Endothelial cell of umbilical vein (primary cell): ENCODE measurements around the gene C1QB. TPM values are rescaled to one million over a fixed set of nuclear protein-coding genes. Genes with fewer than 3 reads are reported as not detected.

Experiments used
- BruUV-seq: library from RNA; stranded (reverse); fragments of 400-500 nt; replicated peaks from 2 replicates; lab custom pipeline; 2021; lab: Mats Ljungman, UMichigan
- CTCF ChIA-PET: fragments of 300-600, 350-600 bp; sonication (Branson Sonifier 250); formaldehyde crosslinking; loops from one replicate; lab custom pipeline; 2021; ENCODE audit warnings: antibody characterized with exemption, inconsistent platforms; lab: Charles Lee
- POLR2A ChIA-PET: fragments of 300-600, 350-600 bp; sonication (Branson Sonifier 250); formaldehyde crosslinking; loops from one replicate; lab custom pipeline; 2021; ENCODE audit warnings: antibody characterized with exemption, inconsistent platforms; lab: Charles Lee
- DNase-seq: peaks from one replicate; pipeline ENCODE4 v3.0.0-alpha.2; 2011; ENCODE audit warnings: low read depth, low spot score
- FAIRE-seq: peaks from 2 replicates; lab custom pipeline; 2011; peaks lifted over from hg19 to GRCh38; lab: Jason Lieb, UNC
- H2AFZ ChIP-seq: 2 replicates; pipeline ENCODE4 v1.6.0; 2012; ENCODE audit warnings: low read depth, low read length, control low read depth, inconsistent platforms
- H3K27ac ChIP-seq: 2 replicates; pipeline ENCODE4 v1.5.1; 2011; ENCODE audit warnings: low read depth, mild to moderate bottlenecking, control low read depth, low read length, moderate library complexity; ENCODE audit not compliant: insufficient read depth
- H3K27me3 ChIP-seq, 2 experiments: 2 replicates each; pipeline versions ENCODE4 v1.6.0 to v1.6.1; 2011; ENCODE audit warnings: low read length in 2 of 2, mixed read lengths in 1 of 2; ENCODE audit not compliant: control insufficient read depth in 2 of 2, insufficient read depth in 2 of 2
- H3K36me3 ChIP-seq, 2 experiments: 2 replicates in 1 of 2; 3 replicates in 1 of 2; pipeline ENCODE4 v1.5.1; 2011; ENCODE audit warnings: low read length in 2 of 2, mild to moderate bottlenecking in 1 of 2, moderate library complexity in 1 of 2; ENCODE audit not compliant: control insufficient read depth in 2 of 2, insufficient read depth in 2 of 2; ENCODE audit errors: extremely low read depth in 1 of 2
- H3K4me1 ChIP-seq: 3 replicates; pipeline ENCODE4 v1.5.1; 2011; ENCODE audit warnings: mild to moderate bottlenecking, low read length; ENCODE audit not compliant: control insufficient read depth, insufficient read depth; ENCODE audit errors: extremely low read depth
- H3K4me2 ChIP-seq: 2 replicates; pipeline ENCODE4 v1.6.1; 2011; ENCODE audit warnings: low read length, control low read depth, mixed read lengths; ENCODE audit not compliant: insufficient read depth
- H3K4me3 ChIP-seq, 3 experiments: fragments of 200-600 bp in 1 of 3; sonication (generic), shearing (Covaris generic) in 1 of 3; replicated peaks in 1 of 3; 2 replicates each; pipeline ENCODE4 v1.5.1; 2011 to 2016; ENCODE audit warnings: control low read depth in 3 of 3, low read length in 3 of 3, mild to moderate bottlenecking in 2 of 3, inconsistent platforms in 1 of 3, low read depth in 1 of 3, moderate library complexity in 1 of 3; ENCODE audit not compliant: insufficient read depth in 1 of 3
- H3K79me2 ChIP-seq: 2 replicates; pipeline ENCODE4 v1.6.0; 2012; ENCODE audit warnings: low read length, inconsistent platforms; ENCODE audit not compliant: control insufficient read depth, insufficient read depth
- H3K9ac ChIP-seq: replicated peaks from 2 replicates; pipeline ENCODE3; 2011; ENCODE audit warnings: low read length, control low read depth; ENCODE audit not compliant: insufficient read depth; ENCODE audit errors: extremely low read depth
- H3K9me1 ChIP-seq: replicated peaks from 3 replicates; pipeline ENCODE4 v1.6.0; 2011; ENCODE audit warnings: mild to moderate bottlenecking, low read length; ENCODE audit not compliant: control insufficient read depth, insufficient read depth; ENCODE audit errors: extremely low read depth
- H3K9me3 ChIP-seq: replicated peaks from 2 replicates; pipeline ENCODE4 v1.5.1; 2012; ENCODE audit warnings: low read length, inconsistent platforms; ENCODE audit not compliant: control insufficient read depth, insufficient read depth
- H4K20me1 ChIP-seq: replicated peaks from 2 replicates; pipeline ENCODE3; 2011; ENCODE audit warnings: mild to moderate bottlenecking, low read length; ENCODE audit not compliant: control insufficient read depth, insufficient read depth; ENCODE audit errors: extremely low read depth
- FOS ChIP-seq: IDR thresholded peaks from 2 replicates; pipeline ENCODE4 v1.6.1; 2011; ENCODE audit warnings: mild to moderate bottlenecking, low read length, moderate library complexity, borderline replicate concordance; ENCODE audit not compliant: insufficient read depth
- GATA2 ChIP-seq: IDR thresholded peaks from 2 replicates; pipeline ENCODE4 v1.7.0; 2011; ENCODE audit warnings: low read depth, mild to moderate bottlenecking, moderate library complexity, mixed read lengths, low read length; ENCODE audit not compliant: insufficient read length, insufficient read depth
- JUN ChIP-seq: IDR thresholded peaks from 2 replicates; pipeline ENCODE4 v1.6.1; 2011; ENCODE audit warnings: borderline replicate concordance, low read depth; ENCODE audit not compliant: insufficient read length, insufficient read depth
- MYC ChIP-seq: IDR thresholded peaks from one replicate; pipeline ENCODE4 v1.6.1; 2011; ENCODE audit warnings: mild to moderate bottlenecking, low read depth, low read length
- POLR2A ChIP-seq: IDR thresholded peaks from 2 replicates; pipeline ENCODE4 v1.6.1; 2012; ENCODE audit warnings: low read depth, mild to moderate bottlenecking, control low read depth, low read length
- POLR2AphosphoS5 ChIP-seq: IDR thresholded peaks from 2 replicates; pipeline ENCODE4 v1.6.1; 2012; ENCODE audit warnings: low read depth, mild to moderate bottlenecking, control low read depth, low read length, moderate library complexity; ENCODE audit not compliant: insufficient read depth
- dilution Hi-C: fragments of 300-500 bp; cut with MboI; formaldehyde crosslinking; loops from one replicate; pipeline ENCODE4 v1.15.0; 2019; ENCODE audit warnings: low sequenced_read_pairs; ENCODE audit not compliant: extremely low pct_ligation_motif_present
- intact Hi-C: fragments of 100-400 bp; cut with micrococcal nuclease; formaldehyde crosslinking; loops from one replicate; pipeline ENCODE4 v1.10.0; 2022
- polyA plus RNA-seq, 4 experiments: library from polyadenylated mRNA; depleted of rRNA in 3 of 4; stranded (reverse) in 3 of 4; unstranded in 1 of 4; fragments of >200 nt; gene quantifications; 2 replicates each; pipeline versions ENCODE4 v1.2.1 to v1.2.3, GENCODE V29; 2011 to 2012; ENCODE audit warnings: missing spikeins in 1 of 4
- total RNA-seq: library from RNA; stranded (reverse); gene quantifications from 2 replicates; pipeline ENCODE4 v1.2.3, GENCODE V29; 2021
- TF ChIP-seq, protein P1 (sequence below), 2 donors: IDR thresholded peaks; 1 replicate in 1 of 2; 2 replicates in 1 of 2; pipeline ENCODE4 v1.5.1; 2011; ENCODE audit warnings: low read length in 2 of 2, mild to moderate bottlenecking in 2 of 2, moderate library complexity in 2 of 2, control low read depth in 1 of 2, inconsistent platforms in 1 of 2, low read depth in 1 of 2; ENCODE audit not compliant: insufficient read depth in 1 of 2; ENCODE audit errors: extremely low read depth in 1 of 2

Gene C1QB
- total and polyA plus RNA-seq, 2 donors (not counting 3 experiments of a cell fraction or from before 2014, with no cell fraction given): not detected

GRCh38 chr1:22708777-22709176 is 55.7 kb downstream of the C1QB start:
- Histone ChIP-seq H3K79me2 (peaks cover 25% of the 10 kb centered on the region), H3K9ac (no peak overlapping the region), H3K4me3 (no peak overlapping the region), H2AFZ (no peak overlapping the region), H3K27ac (no peak overlapping the region), H3K4me1 (peaks cover 20% of the 10 kb centered on the region), H4K20me1 (no peaks in the 10 kb centered on the region), H3K4me2 (no peak overlapping the region), H3K27me3 (no peaks in the 10 kb centered on the region), H3K9me1 (no peaks in the 10 kb centered on the region), H3K36me3 (no peaks in the 10 kb centered on the region), H3K9me3 (no peaks in the 10 kb centered on the region)
- POLR2A ChIA-PET: no interaction called here
- no peak for FAIRE-seq
- intact Hi-C loops (no loop called here), dilution Hi-C loops (no loop called here)
- TF ChIP-seq MYC (no peak), FOS (no peak), POLR2A (no peak), JUN (no peak), POLR2AphosphoS5 (no peak), GATA2 (no peak)
- CTCF ChIA-PET: interaction anchor here (1.0 to 2.5 kb wide), 5 partner anchors 10 to 152 kb away, joined by 3 to 22 read pairs (median 5); no protein-coding TSS in a partner anchor
- DNase-seq: no peak
- no TSS peak for BruUV-seq

DNA sequence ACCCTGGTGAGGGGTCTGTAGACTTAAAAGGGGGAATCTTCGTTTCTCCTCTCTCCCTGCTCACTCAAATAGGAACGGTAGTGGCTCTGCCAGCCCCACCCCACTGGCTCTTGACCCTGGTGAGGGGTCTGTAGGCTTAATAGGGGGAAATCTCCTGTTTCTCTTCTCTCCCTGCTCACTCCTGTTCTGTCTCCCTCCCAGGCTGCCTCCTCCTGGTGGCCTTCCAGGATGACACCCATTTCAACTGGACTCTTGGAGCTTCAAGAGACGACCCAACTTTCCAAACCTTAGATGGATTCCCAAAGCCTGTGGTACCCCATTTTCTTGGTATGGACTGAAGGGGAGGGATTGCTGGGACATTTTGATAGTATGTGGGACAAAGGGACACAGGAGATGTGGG is 56.2 kb downstream of the C1QB start:
- Histone ChIP-seq H3K4me1 (peaks cover 20% of the 10 kb centered on the region), H3K27me3 (no peaks in the 10 kb centered on the region), H3K79me2 (peaks cover 30% of the 10 kb centered on the region), H3K36me3 (no peaks in the 10 kb centered on the region), H3K4me3 (no peak overlapping the region), H3K9me3 (no peaks in the 10 kb centered on the region), H3K4me2 (no peak overlapping the region), H3K27ac (no peak overlapping the region), H2AFZ (no peak overlapping the region), H4K20me1 (no peaks in the 10 kb centered on the region), H3K9ac (no peak overlapping the region), H3K9me1 (no peaks in the 10 kb centered on the region)
- dilution Hi-C loops (no loop called here), intact Hi-C loops (no loop called here)
- no TSS peak for BruUV-seq
- FAIRE-seq (no peak), DNase-seq (no peak)
- TF ChIP-seq GATA2: no peak
- TF ChIP-seq, protein P1, sequence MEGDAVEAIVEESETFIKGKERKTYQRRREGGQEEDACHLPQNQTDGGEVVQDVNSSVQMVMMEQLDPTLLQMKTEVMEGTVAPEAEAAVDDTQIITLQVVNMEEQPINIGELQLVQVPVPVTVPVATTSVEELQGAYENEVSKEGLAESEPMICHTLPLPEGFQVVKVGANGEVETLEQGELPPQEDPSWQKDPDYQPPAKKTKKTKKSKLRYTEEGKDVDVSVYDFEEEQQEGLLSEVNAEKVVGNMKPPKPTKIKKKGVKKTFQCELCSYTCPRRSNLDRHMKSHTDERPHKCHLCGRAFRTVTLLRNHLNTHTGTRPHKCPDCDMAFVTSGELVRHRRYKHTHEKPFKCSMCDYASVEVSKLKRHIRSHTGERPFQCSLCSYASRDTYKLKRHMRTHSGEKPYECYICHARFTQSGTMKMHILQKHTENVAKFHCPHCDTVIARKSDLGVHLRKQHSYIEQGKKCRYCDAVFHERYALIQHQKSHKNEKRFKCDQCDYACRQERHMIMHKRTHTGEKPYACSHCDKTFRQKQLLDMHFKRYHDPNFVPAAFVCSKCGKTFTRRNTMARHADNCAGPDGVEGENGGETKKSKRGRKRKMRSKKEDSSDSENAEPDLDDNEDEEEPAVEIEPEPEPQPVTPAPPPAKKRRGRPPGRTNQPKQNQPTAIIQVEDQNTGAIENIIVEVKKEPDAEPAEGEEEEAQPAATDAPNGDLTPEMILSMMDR (IDR thresholded peaks at IDR 0.05; ENCODE audit: extremely low read depth in 1 of 2, insufficient read depth in 1 of 2, low read depth in 1 of 2, low read length in 2 of 2): peak; percentile 22 to 33
- TF ChIP-seq MYC: no peak
- POLR2A ChIA-PET: no interaction called here
- CTCF ChIA-PET: interaction anchor here (0.6 to 2.5 kb wide), 7 partner anchors 9 to 152 kb away, joined by 3 to 22 read pairs (median 4); no protein-coding TSS in a partner anchor
